Right lobe of liver (tissue), 4 donors: Measurements from ENCODE around the gene URB1.

Experiments used
- CTCF ChIP-seq, 4 donors: fragments of 200-600 bp in 3 of 4; fragments of 450-650 bp in 1 of 4; IDR thresholded peaks; one replicate each; pipeline versions ENCODE4 v1.5.1 to v1.8.0; 2016 to 2022; ENCODE audit warnings: antibody characterized with exemption in 4 of 4, mild to moderate bottlenecking in 2 of 4
- POLR2A ChIP-seq: fragments of 450-650 bp; IDR thresholded peaks from one replicate; pipeline ENCODE4 v1.6.1; 2017; ENCODE audit warnings: antibody characterized with exemption, mild to moderate bottlenecking
- donor health status: DM: no; HTN: no; CAD: no.
- donor health status: DM: no; HTN: no; CAD: no.
- donor health status: DM: no; HTN: yes; CAD: no.

- TF ChIP-seq CTCF (IDR thresholded peaks at IDR 0.05) = no peak
- TF ChIP-seq POLR2A = no peak
Measured at GRCh38 chr21:32298658-32299081, 94.1 kb downstream of the URB1 start, which contains the start of gene MRAP.
